Sigmoid colon (tissue), 4 donors: Measurements from ENCODE around the gene PON3.

ENCODE experiments used
- CTCF ChIP-seq, 4 experiments: fragments of 450-650 bp in 3 of 4; fragments of 200-600 bp in 1 of 4; IDR thresholded peaks; one replicate each; pipeline ENCODE4 v1.5.1; 2016 to 2019; ENCODE audit warnings: antibody characterized with exemption in 4 of 4, mild to moderate bottlenecking in 3 of 4, moderate library complexity in 2 of 4
- EP300 ChIP-seq, 4 donors: sonication (generic); formaldehyde crosslinking; IDR thresholded peaks; one replicate each; pipeline ENCODE4 v1.6.1; 2017; ENCODE audit warnings: antibody characterized with exemption in 4 of 4
- POLR2A ChIP-seq, 2 donors: fragments of 450-650 bp; IDR thresholded peaks; one replicate each; pipeline ENCODE4 v1.6.1; 2016; ENCODE audit warnings: antibody characterized with exemption in 2 of 2, mild to moderate bottlenecking in 2 of 2, moderate library complexity in 2 of 2
- POLR2AphosphoS5 ChIP-seq, 4 donors: sonication (generic); formaldehyde crosslinking; IDR thresholded peaks; one replicate each; pipeline ENCODE4 v1.6.1; 2017; ENCODE audit warnings: antibody characterized with exemption in 4 of 4

- no peak for TF ChIP-seq POLR2A (IDR thresholded peaks at IDR 0.05)
- TF ChIP-seq EP300 (IDR thresholded peaks at IDR 0.05) = no peak
- TF ChIP-seq POLR2AphosphoS5 (IDR thresholded peaks at IDR 0.05) = no peak
- no peak for TF ChIP-seq CTCF (IDR thresholded peaks at IDR 0.05)
Measured at GRCh38 chr7:95407751-95408150, 11.6 kb upstream of the PON3 start.
